Stomach (tissue), 4 donors: ENCODE measurements around the gene SF3A1.

ENCODE experiments used
- CTCF ChIP-seq, 7 experiments: fragments of 450-650 bp in 4 of 7; fragments of 200-600 bp in 3 of 7; sonication (generic) in 3 of 7; IDR thresholded peaks; one replicate each; pipeline ENCODE4 v1.5.1; 2016 to 2019; ENCODE audit warnings: antibody characterized with exemption in 7 of 7, control low read depth in 2 of 7, mild to moderate bottlenecking in 1 of 7
- POLR2A ChIP-seq, 4 donors: fragments of 450-650 bp; IDR thresholded peaks; one replicate each; pipeline ENCODE4 v1.6.1; 2016; ENCODE audit warnings: antibody characterized with exemption in 4 of 4, control low read depth in 2 of 4, mild to moderate bottlenecking in 1 of 4, moderate library complexity in 1 of 4

- TF ChIP-seq POLR2A (IDR thresholded peaks at IDR 0.05) (no peak), CTCF (IDR thresholded peaks at IDR 0.05) (no peak)
These were observed 43.0 kb upstream of the SF3A1 start for GRCh38 chr22:30399718-30400117.
